Peyer's patch (tissue), 4 donors: ENCODE data around the gene SLC25A13. TPM values are rescaled to one million over a fixed set of nuclear protein-coding genes. Genes with fewer than 3 reads are reported as not detected.

Experiments used
- DNase-seq, 3 donors: peaks; one replicate each; pipeline ENCODE4 v3.0.0-alpha.2; 2017 to 2019
- H3K27ac ChIP-seq, 4 donors: fragments of 200-600 bp; sonication (generic); one replicate each; pipeline ENCODE4 v1.5.1; 2016 to 2019
- H3K27me3 ChIP-seq, 2 donors: fragments of 200-600 bp; sonication (generic); one replicate each; pipeline ENCODE4 v1.5.1; 2019
- H3K36me3 ChIP-seq, 3 donors: fragments of 200-600 bp; sonication (generic); one replicate each; pipeline ENCODE4 v1.5.1; 2016 to 2019
- H3K4me1 ChIP-seq, 4 donors: fragments of 200-600 bp; sonication (generic); one replicate each; pipeline ENCODE4 v1.5.1; 2016 to 2019
- H3K4me3 ChIP-seq, 4 donors: fragments of 200-600 bp; sonication (generic); 1 replicate in 3 of 4; 2 replicates in 1 of 4; pipeline ENCODE4 v1.5.1; 2016 to 2019; ENCODE audit warnings: mild to moderate bottlenecking in 1 of 4
- H3K9me3 ChIP-seq, 4 donors: fragments of 200-600 bp; sonication (generic); one replicate each; pipeline ENCODE4 v1.5.1; 2016 to 2019; ENCODE audit warnings: mild to moderate bottlenecking in 1 of 4
- CTCF ChIP-seq, 6 experiments: fragments of 450-650 bp in 4 of 6; fragments of 200-600 bp in 2 of 6; sonication (generic) in 1 of 6; IDR thresholded peaks; one replicate each; pipeline ENCODE4 v1.5.1; 2017 to 2019; ENCODE audit warnings: antibody characterized with exemption in 6 of 6, mild to moderate bottlenecking in 3 of 6, moderate library complexity in 1 of 6
- POLR2A ChIP-seq, 2 donors: fragments of 450-650 bp; IDR thresholded peaks; one replicate each; pipeline ENCODE4 v1.5.1; 2017; ENCODE audit warnings: antibody characterized with exemption in 2 of 2, mild to moderate bottlenecking in 2 of 2, moderate library complexity in 2 of 2
- total RNA-seq, 4 donors: library from RNA; depleted of rRNA; stranded (reverse); fragments of >200 nt; gene quantifications; one replicate each; pipeline ENCODE4 v1.1.0, GENCODE V29; 2016

SLC25A13 gene
- total RNA-seq, 4 donors from 2014 or later: 16.5 to 87.8 (median 60.3) TPM

- Histone ChIP-seq H3K9me3 (no peaks in the 10 kb centered on the region), H3K27ac (no peak overlapping the region), H3K4me3 (no peak overlapping the region), H3K4me1 (no peaks in the 10 kb centered on the region), H3K36me3 (peaks cover 0 to 45% (median 0%) of the 10 kb centered on the region in 3 donors), H3K27me3 (no peaks in the 10 kb centered on the region)
- DNase-seq: no peak
- TF ChIP-seq POLR2A (IDR thresholded peaks at IDR 0.05): no peak
- no peak for TF ChIP-seq CTCF (IDR thresholded peaks at IDR 0.05)
These were observed 140.7 kb downstream of the SLC25A13 start for GRCh38 chr7:96181174-96181573.

- Histone ChIP-seq H3K27me3 (no peaks in the 10 kb centered on the region), H3K4me1 (no peaks in the 10 kb centered on the region), H3K4me3 (no peak overlapping the region), H3K27ac (no peak overlapping the region), H3K36me3 (peaks cover 0 to 33% (median 0%) of the 10 kb centered on the region in 3 donors), H3K9me3 (no peaks in the 10 kb centered on the region)
- DNase-seq: no peak
- TF ChIP-seq CTCF (IDR thresholded peaks at IDR 0.05) (no peak), POLR2A (IDR thresholded peaks at IDR 0.05) (no peak)
These were observed 142.1 kb downstream of the SLC25A13 start for GRCh38 chr7:96179837-96180236.

GRCh38 chr7:96179341-96179740 lies 142.6 kb downstream of the SLC25A13 start:
- no peaks in the 10 kb centered on the region for H3K9me3 ChIP-seq
- H3K4me1 ChIP-seq: no peaks in the 10 kb centered on the region
- no peak overlapping the region for H3K4me3 ChIP-seq
- peaks cover 0 to 28% (median 0%) of the 10 kb centered on the region in 3 donors for H3K36me3 ChIP-seq
- TF ChIP-seq POLR2A (IDR thresholded peaks at IDR 0.05): no peak
- TF ChIP-seq CTCF (IDR thresholded peaks at IDR 0.05): no peak
- H3K27ac ChIP-seq: no peak overlapping the region
- DNase-seq: no peak
- no peaks in the 10 kb centered on the region for H3K27me3 ChIP-seq

GRCh38 chr7:96178581-96178980 lies 143.3 kb downstream of the SLC25A13 start:
- DNase-seq: no peak
- Histone ChIP-seq H3K36me3 (peaks cover 0 to 20% (median 0%) of the 10 kb centered on the region in 3 donors), H3K27ac (no peak overlapping the region), H3K9me3 (no peaks in the 10 kb centered on the region), H3K4me3 (no peak overlapping the region), H3K4me1 (no peaks in the 10 kb centered on the region), H3K27me3 (no peaks in the 10 kb centered on the region)
- TF ChIP-seq POLR2A (IDR thresholded peaks at IDR 0.05): no peak
- no peak for TF ChIP-seq CTCF (IDR thresholded peaks at IDR 0.05)

GRCh38 chr7:96177353-96177752 lies 144.5 kb downstream of the SLC25A13 start:
- no peak for DNase-seq
- H3K36me3 ChIP-seq: peaks cover 0 to 8% (median 0%) of the 10 kb centered on the region in 3 donors
- no peak for TF ChIP-seq CTCF (IDR thresholded peaks at IDR 0.05)
- no peak for TF ChIP-seq POLR2A (IDR thresholded peaks at IDR 0.05)

GRCh38 chr7:96174812-96175211 lies 147.1 kb downstream of the SLC25A13 start:
- H3K4me3 ChIP-seq: no peak overlapping the region
- no peaks in the 10 kb centered on the region for H3K4me1 ChIP-seq
- DNase-seq: no peak
- TF ChIP-seq POLR2A (IDR thresholded peaks at IDR 0.05) (no peak), CTCF (IDR thresholded peaks at IDR 0.05) (no peak)
- H3K27ac ChIP-seq: no peak overlapping the region
- H3K27me3 ChIP-seq: no peaks in the 10 kb centered on the region
- H3K9me3 ChIP-seq: no peaks in the 10 kb centered on the region
- H3K36me3 ChIP-seq: peaks cover 0 to 21% (median 0%) of the 10 kb centered on the region in 3 donors

More at GRCh38 chr7:96177353-96177752, 144.5 kb downstream of the SLC25A13 start:
- H3K4me3 ChIP-seq: no peak overlapping the region
- no peaks in the 10 kb centered on the region for H3K4me1 ChIP-seq
- no peaks in the 10 kb centered on the region for H3K27me3 ChIP-seq
- no peak overlapping the region for H3K27ac ChIP-seq
- no peaks in the 10 kb centered on the region for H3K9me3 ChIP-seq
